Esophagus muscularis mucosa (tissue), 4 donors: ENCODE data around the gene STX8. TPM values are rescaled to one million over a fixed set of nuclear protein-coding genes. Genes with fewer than 3 reads are reported as not detected.

Experiments used
- DNase-seq: peaks from one replicate; pipeline ENCODE4 v3.0.0-alpha.2; 2017; ENCODE audit errors: extremely low spot score
- H3K27ac ChIP-seq, 4 donors: fragments of 200-600 bp; sonication (generic); replicated peaks in 1 of 4; 1 replicate in 3 of 4; 2 replicates in 1 of 4; pipeline ENCODE4 v1.5.1; 2016 to 2019; ENCODE audit warnings: mild to moderate bottlenecking in 1 of 4
- H3K27me3 ChIP-seq, 4 donors: fragments of 200-600 bp; sonication (generic); one replicate each; pipeline versions ENCODE4 v1.5.1 to v1.6.0; 2016 to 2019
- H3K36me3 ChIP-seq, 4 donors: fragments of 200-600 bp; sonication (generic); one replicate each; pipeline ENCODE4 v1.5.1; 2016 to 2019
- H3K4me1 ChIP-seq, 4 donors: fragments of 200-600 bp; sonication (generic); one replicate each; pipeline ENCODE4 v1.5.1; 2016 to 2019
- H3K4me3 ChIP-seq, 4 donors: fragments of 200-600 bp; sonication (generic); 1 replicate in 2 of 4; 2 replicates in 2 of 4; pipeline ENCODE4 v1.5.1; 2016 to 2019; ENCODE audit warnings: mild to moderate bottlenecking in 4 of 4, moderate library complexity in 1 of 4
- H3K9me3 ChIP-seq, 4 donors: fragments of 200-600 bp; sonication (generic); 1 replicate in 3 of 4; 2 replicates in 1 of 4; pipeline ENCODE4 v1.5.1; 2016 to 2019
- EP300 ChIP-seq: sonication (generic); formaldehyde crosslinking; IDR thresholded peaks from one replicate; pipeline ENCODE4 v1.6.1; 2017; ENCODE audit warnings: antibody characterized with exemption
- POLR2A ChIP-seq: fragments of 450-650 bp; IDR thresholded peaks from one replicate; pipeline ENCODE4 v1.6.1; 2017; ENCODE audit warnings: antibody characterized with exemption, moderate library complexity, mild to moderate bottlenecking, low read depth
- POLR2AphosphoS5 ChIP-seq, 2 donors: sonication (generic); formaldehyde crosslinking; IDR thresholded peaks; one replicate each; pipeline ENCODE4 v1.6.1; 2017; ENCODE audit warnings: antibody characterized with exemption in 2 of 2
- WGBS: methylation state at CpG from one replicate; pipeline ENCODE4 v1.1.5; 2018; 5-methylcytosine and 5-hydroxymethylcytosine counted together
- intact Hi-C: fragments of 100-400 bp; cut with DNase I; formaldehyde crosslinking; loops from one replicate; pipeline ENCODE4 v1.15.1; 2023
- small RNA-seq, 3 donors: library from RNA; depleted of rRNA; stranded (forward); fragments of <200 nt; gene quantifications; one replicate each; pipeline ENCODE3, GENCODE V24; 2016
- total RNA-seq, 4 donors: library from RNA; depleted of rRNA; stranded (reverse); fragments of >200 nt; gene quantifications; one replicate each; pipeline versions ENCODE4 v1.1.0 to v1.2.1, GENCODE V29; 2016
- TF ChIP-seq, protein P1 (sequence below), 3 experiments: fragments of 200-600 bp in 2 of 3; fragments of 450-650 bp in 1 of 3; sonication (generic) in 2 of 3; IDR thresholded peaks; one replicate each; pipeline ENCODE4 v1.5.1; 2017 to 2019; ENCODE audit warnings: antibody characterized with exemption in 3 of 3, mild to moderate bottlenecking in 2 of 3, moderate library complexity in 1 of 3

The STX8 gene
- total RNA-seq, 4 donors from 2014 or later = 83.9 to 104 (median 94.5) TPM

DNA sequence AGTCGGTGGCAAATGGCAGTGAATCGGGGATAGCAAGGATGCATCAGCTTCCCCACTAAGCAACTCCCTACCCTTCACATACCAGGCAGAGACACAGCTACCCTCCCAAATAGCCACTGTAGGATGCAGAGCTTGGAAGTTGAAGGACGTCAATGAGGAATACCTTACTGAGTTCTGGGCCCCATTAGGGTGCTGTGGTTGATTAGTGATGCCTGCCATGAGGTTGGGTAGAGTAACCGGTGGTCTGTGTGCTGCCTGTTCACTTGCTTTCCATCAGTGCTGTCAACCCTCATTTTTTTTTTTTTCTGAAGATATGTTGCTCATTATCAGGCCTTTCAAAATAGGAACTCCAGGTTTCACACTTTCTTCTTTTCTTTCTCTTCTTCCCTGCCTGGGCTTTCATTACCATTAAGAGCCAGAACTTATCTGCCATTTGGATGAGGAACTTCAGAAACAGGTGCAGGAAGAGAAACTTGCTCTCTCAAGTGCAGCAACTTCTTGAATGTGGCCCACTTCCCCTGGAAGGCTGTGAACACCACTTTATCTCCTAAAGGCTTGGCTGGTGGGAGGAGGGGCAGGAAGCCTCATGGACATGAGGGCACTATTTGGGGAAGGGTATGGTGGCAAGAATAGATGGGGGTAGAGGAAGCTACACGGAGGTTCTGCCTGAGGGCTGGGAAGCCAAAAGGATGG, 370.8 kb downstream of the STX8 start:
- intact Hi-C loops = no loop called here
- no peak for DNase-seq
- Histone ChIP-seq H3K4me1 (peaks cover 0 to 28% (median 28%) of the 10 kb centered on the region in 4 donors), H3K9me3 (no peaks in the 10 kb centered on the region), H3K4me3 (no peak overlapping the region), H3K27me3 (no peaks in the 10 kb centered on the region), H3K36me3 (peaks cover 0 to 12% (median 4%) of the 10 kb centered on the region in 4 donors), H3K27ac (no peak overlapping the region)
- WGBS = 81% methylated on average over 5 of the region's 5 CpGs
- TF ChIP-seq POLR2A = no peak
- TF ChIP-seq EP300 = no peak
- TF ChIP-seq, protein P1, sequence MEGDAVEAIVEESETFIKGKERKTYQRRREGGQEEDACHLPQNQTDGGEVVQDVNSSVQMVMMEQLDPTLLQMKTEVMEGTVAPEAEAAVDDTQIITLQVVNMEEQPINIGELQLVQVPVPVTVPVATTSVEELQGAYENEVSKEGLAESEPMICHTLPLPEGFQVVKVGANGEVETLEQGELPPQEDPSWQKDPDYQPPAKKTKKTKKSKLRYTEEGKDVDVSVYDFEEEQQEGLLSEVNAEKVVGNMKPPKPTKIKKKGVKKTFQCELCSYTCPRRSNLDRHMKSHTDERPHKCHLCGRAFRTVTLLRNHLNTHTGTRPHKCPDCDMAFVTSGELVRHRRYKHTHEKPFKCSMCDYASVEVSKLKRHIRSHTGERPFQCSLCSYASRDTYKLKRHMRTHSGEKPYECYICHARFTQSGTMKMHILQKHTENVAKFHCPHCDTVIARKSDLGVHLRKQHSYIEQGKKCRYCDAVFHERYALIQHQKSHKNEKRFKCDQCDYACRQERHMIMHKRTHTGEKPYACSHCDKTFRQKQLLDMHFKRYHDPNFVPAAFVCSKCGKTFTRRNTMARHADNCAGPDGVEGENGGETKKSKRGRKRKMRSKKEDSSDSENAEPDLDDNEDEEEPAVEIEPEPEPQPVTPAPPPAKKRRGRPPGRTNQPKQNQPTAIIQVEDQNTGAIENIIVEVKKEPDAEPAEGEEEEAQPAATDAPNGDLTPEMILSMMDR (IDR thresholded peaks at IDR 0.05) = no peak
- no peak for TF ChIP-seq POLR2AphosphoS5 (IDR thresholded peaks at IDR 0.05)

DNA sequence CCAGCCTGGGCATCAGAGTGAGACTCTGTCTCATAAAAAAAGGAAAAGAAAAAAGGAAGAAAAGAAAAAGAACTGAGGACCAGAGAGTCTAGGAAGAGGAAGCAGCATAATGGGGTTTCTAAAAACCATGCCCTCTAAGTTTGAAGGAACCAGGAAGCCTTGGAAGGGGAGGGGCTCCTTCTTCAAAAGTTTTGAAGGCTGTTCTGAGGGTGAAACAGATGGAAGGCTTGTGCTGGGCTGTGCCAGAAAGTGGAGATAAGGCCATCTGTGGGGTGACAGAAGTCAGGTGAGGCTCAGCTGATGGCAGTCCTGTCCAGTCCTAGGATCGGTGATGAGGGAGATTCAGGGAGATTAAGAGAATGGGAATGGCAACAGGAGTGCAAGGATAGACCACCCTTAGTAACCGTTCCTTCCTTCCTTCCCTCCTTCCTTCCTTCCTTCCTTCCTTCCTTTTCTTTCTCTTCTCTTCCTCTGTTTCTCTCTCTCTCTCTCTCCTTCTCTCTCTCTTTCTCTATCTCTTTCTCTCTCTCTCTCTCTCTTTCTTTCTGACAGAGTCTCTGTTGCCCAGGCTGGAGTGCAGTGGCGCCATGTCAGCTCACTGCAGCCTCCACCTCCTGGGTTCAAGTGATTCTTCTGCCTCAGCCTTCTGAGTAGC, 371.7 kb downstream of the STX8 start:
- no peaks in the 10 kb centered on the region for H3K27me3 ChIP-seq
- intact Hi-C loops = no loop called here
- WGBS = 85% methylated on average over 3 of the region's 3 CpGs
- no peak for DNase-seq
- peaks cover 0 to 10% (median 2%) of the 10 kb centered on the region in 4 donors for H3K36me3 ChIP-seq
- no peak for TF ChIP-seq POLR2AphosphoS5 (IDR thresholded peaks at IDR 0.05)
- TF ChIP-seq, protein P1 (IDR thresholded peaks at IDR 0.05) = no peak
- no peak for TF ChIP-seq POLR2A
- TF ChIP-seq EP300 = no peak
- no peaks in the 10 kb centered on the region for H3K9me3 ChIP-seq
- H3K4me3 ChIP-seq = no peak overlapping the region
- no peak overlapping the region for H3K27ac ChIP-seq
- H3K4me1 ChIP-seq = peaks cover 0 to 28% (median 28%) of the 10 kb centered on the region in 4 donors

DNA sequence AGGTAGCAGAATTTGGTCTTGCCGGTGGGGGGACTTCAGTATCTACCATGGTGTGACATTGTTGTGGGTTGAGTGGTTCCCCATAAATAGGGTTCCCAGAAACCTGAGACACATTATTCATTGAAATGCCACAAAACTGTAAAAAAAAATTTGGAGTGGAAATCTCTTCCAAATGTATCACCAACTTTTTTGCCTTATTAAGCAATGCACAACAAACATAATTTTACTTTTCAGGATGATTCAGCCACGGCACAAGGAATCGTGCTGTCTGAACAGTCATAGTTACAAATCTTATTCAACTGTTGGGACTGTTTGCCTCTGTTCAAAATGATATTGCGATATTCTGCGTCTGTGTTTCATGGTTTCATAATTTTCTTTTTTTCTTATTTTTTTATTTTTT, 373.1 kb downstream of the STX8 start:
- Histone ChIP-seq H3K27me3 (no peaks in the 10 kb centered on the region), H3K27ac (no peak overlapping the region), H3K4me3 (no peak overlapping the region), H3K4me1 (peaks cover 0 to 27% (median 26%) of the 10 kb centered on the region in 4 donors), H3K36me3 (peaks cover 0 to 7% (median 3%) of the 10 kb centered on the region in 4 donors), H3K9me3 (no peaks in the 10 kb centered on the region)
- WGBS = 92% methylated on average over 5 of the region's 5 CpGs
- DNase-seq = no peak
- intact Hi-C loops = no loop called here
- TF ChIP-seq EP300 (no peak), POLR2A (no peak), POLR2AphosphoS5 (IDR thresholded peaks at IDR 0.05) (no peak)
- TF ChIP-seq, protein P1 (IDR thresholded peaks at IDR 0.05) = no peak

DNA sequence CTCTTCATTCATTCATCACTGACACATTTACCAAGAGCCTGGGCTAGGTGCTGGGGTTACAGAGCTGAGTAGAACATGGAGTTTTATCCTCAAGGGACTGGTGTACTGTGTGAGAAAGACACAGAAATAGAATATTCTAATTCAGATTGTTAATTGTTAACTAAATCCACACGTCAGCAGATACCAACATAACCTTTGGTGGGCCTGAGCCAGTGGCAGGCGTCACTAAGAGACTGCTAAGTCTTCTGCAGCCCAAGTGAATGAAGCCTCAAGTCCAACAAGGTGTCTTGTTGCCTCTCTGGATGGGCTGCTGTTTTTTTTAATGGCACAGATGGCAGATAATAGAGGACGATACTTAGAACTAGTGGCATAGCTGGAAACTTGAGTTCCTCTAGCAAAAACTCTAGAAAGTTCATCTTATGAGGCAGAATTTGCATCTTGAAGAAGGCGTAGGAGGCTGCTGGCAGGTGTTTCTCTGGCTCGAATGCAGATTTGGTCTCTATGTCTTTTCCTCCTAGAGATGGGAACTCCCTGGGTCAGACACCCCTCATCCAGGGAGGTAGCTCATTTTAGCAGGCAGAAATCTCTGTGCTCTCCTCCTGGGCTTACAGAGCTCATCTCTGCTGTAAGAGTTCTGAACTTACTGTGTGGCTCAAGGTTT, 374.8 kb downstream of the STX8 start:
- intact Hi-C loops = no loop called here
- Histone ChIP-seq H3K27me3 (no peaks in the 10 kb centered on the region), H3K4me1 (peaks cover 0 to 22% (median 21%) of the 10 kb centered on the region in 4 donors), H3K9me3 (no peaks in the 10 kb centered on the region), H3K27ac (no peak overlapping the region), H3K4me3 (no peak overlapping the region), H3K36me3 (peaks cover 0 to 7% (median 3%) of the 10 kb centered on the region in 4 donors)
- TF ChIP-seq, protein P1 (IDR thresholded peaks at IDR 0.05) = no peak
- TF ChIP-seq POLR2A (no peak), EP300 (no peak), POLR2AphosphoS5 (IDR thresholded peaks at IDR 0.05) (no peak)
- WGBS = 82% methylated on average over 5 of the region's 5 CpGs
- DNase-seq = no peak

Small RNA genes lying within 50 kb of the gene (small RNA-seq; reads per million reads assigned to genes)
- gene AC005695.3 = 0 reads per million in 3 donors

Other genes with a start within 250 kb of the STX8 start
- 1 to 10 TPM in 1 of 4 donors, under 1 TPM in 1, not detected in 2; 0.83 to 1.2 TPM for gene CFAP52, start 822 bp upstream of the STX8 start, total RNA-seq
- under 1 TPM in 3 of 4 donors, not detected in 1; 0.17 to 0.84 (median 0.17) TPM for gene USP43, start 69.7 kb upstream of the STX8 start, total RNA-seq
- gene DHRS7C, start 215.8 kb upstream of the STX8 start, total RNA-seq = not detected
- gene GSG1L2, start 246.3 kb upstream of the STX8 start, total RNA-seq = not detected